Activated CD4-positive, alpha-beta T cell treated with anti-CD3 and anti-CD28 coated beads for 1 hour (primary cell): ENCODE measurements around the gene GHRH.

Experiments used
- DNase-seq: peaks from one replicate; pipeline ENCODE4 v3.0.0-alpha.2; 2020

Gene GHRH

DNA sequence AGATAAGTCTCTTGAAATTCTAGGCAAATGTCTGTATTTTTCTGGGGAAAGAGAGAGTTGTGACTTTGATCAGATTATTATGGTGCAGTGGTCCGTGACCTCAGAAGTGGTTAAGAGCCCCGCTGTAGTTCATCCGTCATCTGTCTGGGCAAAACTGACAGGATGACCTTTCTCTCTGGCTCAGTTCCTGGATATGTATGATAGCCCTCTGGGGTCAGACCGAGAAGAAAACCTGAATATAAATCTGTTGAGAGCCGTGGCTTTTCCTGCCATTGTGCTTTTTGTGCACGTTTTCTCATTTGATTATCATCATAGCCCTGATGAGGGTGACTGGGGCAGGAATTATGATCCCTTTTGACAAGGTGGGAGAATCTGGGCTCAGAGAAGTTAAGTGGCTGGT is 26.5 kb downstream of the GHRH start:
- no peak for DNase-seq

- no peak for DNase-seq
Observed at GRCh38 chr20:37234254-37234581, 27.4 kb downstream of the GHRH start.

- DNase-seq, result no peak
Observed at GRCh38 chr20:37233548-37234253, 27.9 kb downstream of the GHRH start.

DNA sequence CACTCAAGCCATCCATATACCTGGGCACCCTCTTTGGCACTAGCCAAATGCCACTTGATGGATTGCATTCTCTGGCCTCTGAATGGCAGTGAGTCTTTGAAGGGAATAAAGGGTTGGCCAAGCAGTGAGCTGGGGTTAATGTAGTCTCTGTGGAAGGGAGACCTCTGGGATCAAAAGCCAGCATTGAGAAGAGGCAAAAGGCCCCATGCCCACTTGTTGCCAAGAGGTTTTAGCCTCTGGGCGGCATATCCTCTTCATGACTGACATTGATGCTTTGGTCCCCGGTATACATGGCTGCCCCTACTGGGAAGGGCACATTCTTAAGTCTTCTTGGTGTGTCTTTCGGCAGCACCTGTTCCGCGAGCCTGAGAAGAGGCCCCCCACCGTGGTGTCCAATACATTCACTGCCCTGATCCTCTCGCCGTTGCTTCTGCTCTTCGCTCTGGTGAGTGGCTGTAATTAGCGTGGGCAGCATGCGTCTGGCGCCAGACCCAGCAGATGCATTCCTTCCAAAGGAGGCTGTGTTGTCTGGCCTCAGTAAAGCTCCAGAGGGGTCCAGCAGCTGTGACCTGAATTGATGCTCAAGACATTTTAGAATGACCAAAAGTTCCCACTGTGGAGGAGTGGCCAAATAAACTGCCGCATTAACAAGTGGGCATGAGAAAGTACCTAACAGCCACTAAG is 29.5 kb downstream of the GHRH start:
- no peak for DNase-seq

- no peak for DNase-seq
Observed at GRCh38 chr20:37230200-37230599, 31.4 kb downstream of the GHRH start.

GRCh38 chr20:37229357-37229756 is 32.3 kb downstream of the GHRH start:
- DNase-seq, result no peak

DNA sequence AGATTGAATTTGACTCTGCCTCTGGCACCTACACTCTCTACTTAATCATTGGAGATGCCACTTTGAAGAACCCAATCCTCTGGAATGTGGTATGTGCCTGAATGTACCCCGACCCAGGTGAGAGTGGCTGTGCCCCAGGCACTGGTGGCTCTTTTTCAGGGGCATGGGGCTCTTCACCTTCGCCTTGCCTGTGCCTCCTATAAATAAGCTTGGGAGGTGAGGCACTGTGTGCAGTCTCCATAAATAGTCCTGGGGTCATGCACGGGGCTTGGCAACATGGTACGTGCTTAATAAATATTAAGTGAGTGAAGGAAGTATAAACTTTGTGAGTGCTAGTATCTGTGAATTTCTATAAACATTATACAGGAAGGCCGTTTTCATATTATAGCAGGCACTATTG is 33.0 kb downstream of the GHRH start:
- no peak for DNase-seq

GRCh38 chr20:37228082-37228481 is 33.5 kb downstream of the GHRH start:
- no peak for DNase-seq

GRCh38 chr20:37226889-37227288 is 34.7 kb downstream of the GHRH start:
- DNase-seq, result no peak

DNA sequence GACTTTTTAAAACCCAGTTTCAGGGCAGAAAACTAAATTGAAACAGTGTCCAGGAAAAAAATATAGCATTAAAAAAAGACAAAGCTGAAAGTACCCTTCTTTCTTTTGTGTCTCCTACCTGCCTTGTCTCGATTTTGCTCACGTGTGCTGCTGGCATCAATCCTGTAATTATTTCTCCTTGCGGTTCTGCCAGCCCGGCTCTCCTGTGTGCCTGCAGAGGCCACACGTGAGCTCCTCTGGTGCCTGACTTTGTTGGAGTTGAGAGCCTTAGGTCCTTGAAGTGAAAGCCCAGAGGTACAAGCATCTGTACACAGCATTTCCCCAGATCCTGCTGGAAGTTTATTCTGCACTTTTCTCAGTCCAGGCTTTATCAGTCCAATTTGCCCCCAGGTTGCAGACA is 36.5 kb downstream of the GHRH start:
- DNase-seq, result no peak

GRCh38 chr20:37223053-37223452 is 38.6 kb downstream of the GHRH start:
- no peak for DNase-seq

DNA sequence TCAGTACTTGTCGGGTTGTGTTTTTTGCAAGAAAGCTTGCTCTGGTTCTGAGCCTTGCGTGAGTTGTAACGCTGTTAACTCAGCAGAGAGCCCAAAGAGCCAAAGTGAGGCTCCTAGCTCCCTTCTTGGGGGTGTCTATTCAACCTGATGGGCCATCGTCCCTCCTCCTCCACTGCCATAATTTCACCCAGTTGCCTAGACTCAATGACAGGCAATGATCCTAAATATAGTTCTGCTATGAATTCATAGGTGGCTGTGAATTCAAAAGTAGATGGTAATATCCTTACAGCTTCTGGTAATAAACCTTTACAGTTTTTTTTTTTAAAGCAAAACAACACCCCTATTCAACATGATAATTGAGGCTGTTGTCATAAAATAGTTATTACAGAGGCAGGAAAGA is 39.5 kb downstream of the GHRH start:
- no peak for DNase-seq

DNA sequence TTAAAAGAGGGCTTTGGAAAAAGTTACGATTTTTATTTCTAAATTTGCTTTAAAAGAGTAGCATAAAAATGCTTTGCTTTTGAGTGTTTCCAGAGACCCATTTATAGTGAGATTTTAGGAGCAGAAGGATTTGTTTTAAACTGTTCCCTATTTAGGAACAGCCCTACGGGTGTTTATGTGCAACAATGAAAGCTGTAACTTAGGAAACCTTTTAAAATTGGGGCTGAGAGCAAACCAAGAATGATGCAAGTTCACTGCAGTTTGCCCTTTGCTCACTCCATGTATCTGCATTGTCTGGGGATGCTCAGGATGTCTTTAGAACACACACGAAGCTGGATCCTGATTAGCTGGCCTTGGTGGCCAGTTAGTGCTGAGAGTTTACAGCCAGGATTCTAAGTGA is 40.9 kb downstream of the GHRH start:
- DNase-seq, result no peak

GRCh38 chr20:37219751-37220668 is 41.6 kb downstream of the GHRH start:
- DNase-seq, result no peak

GRCh38 chr20:37218976-37219375 is 42.6 kb downstream of the GHRH start:
- DNase-seq, result no peak

GRCh38 chr20:37218441-37218840 is 43.2 kb downstream of the GHRH start:
- no peak for DNase-seq

GRCh38 chr20:37209661-37210314 is 51.8 kb downstream of the GHRH start:
- no peak for DNase-seq

DNA sequence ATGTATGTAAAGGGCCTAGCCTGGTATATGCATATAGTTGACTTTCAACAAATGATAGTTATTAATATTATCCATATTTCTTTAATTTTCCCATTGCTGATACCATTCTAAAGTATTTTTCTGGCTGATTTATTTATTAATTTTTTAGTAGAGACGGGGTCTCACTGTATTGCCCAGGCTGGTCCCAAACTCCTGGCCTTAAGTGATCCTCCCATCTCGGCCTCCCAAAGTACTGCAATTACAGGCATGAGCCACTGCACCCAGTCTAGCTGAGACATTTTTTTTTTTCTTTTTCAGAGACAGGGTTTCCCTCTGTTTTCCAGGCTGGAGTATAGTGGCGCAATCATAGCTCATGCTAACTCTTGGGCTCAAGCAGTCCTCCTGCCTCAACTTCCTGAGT is 52.4 kb downstream of the GHRH start:
- no peak for DNase-seq

GRCh38 chr20:37207171-37207570 is 54.4 kb downstream of the GHRH start:
- DNase-seq, result no peak

GRCh38 chr20:37205794-37206193 is 55.8 kb downstream of the GHRH start:
- no peak for DNase-seq

- DNase-seq, result no peak
Observed at GRCh38 chr20:37205130-37205529, 56.5 kb downstream of the GHRH start.

DNA sequence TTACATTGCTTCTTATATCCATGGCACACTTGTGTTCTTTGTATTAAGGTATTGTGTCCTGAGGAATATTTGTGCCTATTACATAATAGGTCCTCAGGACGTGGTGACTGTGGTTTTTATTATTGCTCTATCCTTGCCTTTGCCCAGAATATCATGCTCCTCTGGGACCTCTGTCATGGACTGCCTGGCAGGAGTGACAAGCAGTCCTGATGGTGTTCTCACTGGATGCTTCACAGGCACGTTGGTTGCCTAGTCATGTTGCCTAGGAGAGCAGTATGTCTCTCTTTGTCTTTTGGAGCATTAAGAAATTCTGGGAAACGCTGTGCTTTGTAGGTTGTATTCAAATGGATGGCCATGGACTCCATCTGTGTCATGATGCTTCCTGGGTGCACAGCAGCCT is 57.6 kb downstream of the GHRH start:
- DNase-seq, result no peak

- DNase-seq, result no peak
Observed at GRCh38 chr20:37202267-37202943, 59.2 kb downstream of the GHRH start.
